Endothelial cell of umbilical vein (primary cell): ENCODE measurements around the gene MSANTD3. TPM values are rescaled to one million over a fixed set of nuclear protein-coding genes. Genes with fewer than 3 reads are reported as not detected.

ENCODE experiments used
- BruUV-seq: library from RNA; stranded (reverse); fragments of 400-500 nt; replicated peaks from 2 replicates; lab custom pipeline; 2021; lab: Mats Ljungman, UMichigan
- CTCF ChIA-PET: fragments of 300-600, 350-600 bp; sonication (Branson Sonifier 250); formaldehyde crosslinking; loops from one replicate; lab custom pipeline; 2021; ENCODE audit warnings: antibody characterized with exemption, inconsistent platforms; lab: Charles Lee
- POLR2A ChIA-PET: fragments of 300-600, 350-600 bp; sonication (Branson Sonifier 250); formaldehyde crosslinking; loops from one replicate; lab custom pipeline; 2021; ENCODE audit warnings: antibody characterized with exemption, inconsistent platforms; lab: Charles Lee
- DNase-seq: peaks from one replicate; pipeline ENCODE4 v3.0.0-alpha.2; 2011; ENCODE audit warnings: low read depth, low spot score
- FAIRE-seq: peaks from 2 replicates; lab custom pipeline; 2011; peaks lifted over from hg19 to GRCh38; lab: Jason Lieb, UNC
- H2AFZ ChIP-seq: 2 replicates; pipeline ENCODE4 v1.6.0; 2012; ENCODE audit warnings: low read depth, low read length, control low read depth, inconsistent platforms
- H3K27ac ChIP-seq: 2 replicates; pipeline ENCODE4 v1.5.1; 2011; ENCODE audit warnings: low read depth, mild to moderate bottlenecking, control low read depth, low read length, moderate library complexity; ENCODE audit not compliant: insufficient read depth
- H3K27me3 ChIP-seq, 2 experiments: 2 replicates each; pipeline versions ENCODE4 v1.6.0 to v1.6.1; 2011; ENCODE audit warnings: low read length in 2 of 2, mixed read lengths in 1 of 2; ENCODE audit not compliant: control insufficient read depth in 2 of 2, insufficient read depth in 2 of 2
- H3K36me3 ChIP-seq, 2 experiments: 2 replicates in 1 of 2; 3 replicates in 1 of 2; pipeline ENCODE4 v1.5.1; 2011; ENCODE audit warnings: low read length in 2 of 2, mild to moderate bottlenecking in 1 of 2, moderate library complexity in 1 of 2; ENCODE audit not compliant: control insufficient read depth in 2 of 2, insufficient read depth in 2 of 2; ENCODE audit errors: extremely low read depth in 1 of 2
- H3K4me1 ChIP-seq: 3 replicates; pipeline ENCODE4 v1.5.1; 2011; ENCODE audit warnings: mild to moderate bottlenecking, low read length; ENCODE audit not compliant: control insufficient read depth, insufficient read depth; ENCODE audit errors: extremely low read depth
- H3K4me2 ChIP-seq: 2 replicates; pipeline ENCODE4 v1.6.1; 2011; ENCODE audit warnings: low read length, control low read depth, mixed read lengths; ENCODE audit not compliant: insufficient read depth
- H3K4me3 ChIP-seq, 3 experiments: fragments of 200-600 bp in 1 of 3; sonication (generic), shearing (Covaris generic) in 1 of 3; replicated peaks in 1 of 3; 2 replicates each; pipeline ENCODE4 v1.5.1; 2011 to 2016; ENCODE audit warnings: control low read depth in 3 of 3, low read length in 3 of 3, mild to moderate bottlenecking in 2 of 3, inconsistent platforms in 1 of 3, low read depth in 1 of 3, moderate library complexity in 1 of 3; ENCODE audit not compliant: insufficient read depth in 1 of 3
- H3K79me2 ChIP-seq: 2 replicates; pipeline ENCODE4 v1.6.0; 2012; ENCODE audit warnings: low read length, inconsistent platforms; ENCODE audit not compliant: control insufficient read depth, insufficient read depth
- H3K9ac ChIP-seq: replicated peaks from 2 replicates; pipeline ENCODE3; 2011; ENCODE audit warnings: low read length, control low read depth; ENCODE audit not compliant: insufficient read depth; ENCODE audit errors: extremely low read depth
- H3K9me1 ChIP-seq: replicated peaks from 3 replicates; pipeline ENCODE4 v1.6.0; 2011; ENCODE audit warnings: mild to moderate bottlenecking, low read length; ENCODE audit not compliant: control insufficient read depth, insufficient read depth; ENCODE audit errors: extremely low read depth
- H3K9me3 ChIP-seq: replicated peaks from 2 replicates; pipeline ENCODE4 v1.5.1; 2012; ENCODE audit warnings: low read length, inconsistent platforms; ENCODE audit not compliant: control insufficient read depth, insufficient read depth
- H4K20me1 ChIP-seq: replicated peaks from 2 replicates; pipeline ENCODE3; 2011; ENCODE audit warnings: mild to moderate bottlenecking, low read length; ENCODE audit not compliant: control insufficient read depth, insufficient read depth; ENCODE audit errors: extremely low read depth
- CTCF ChIP-seq, 2 donors: IDR thresholded peaks; 1 replicate in 1 of 2; 2 replicates in 1 of 2; pipeline ENCODE4 v1.5.1; 2011; ENCODE audit warnings: low read length in 2 of 2, mild to moderate bottlenecking in 2 of 2, moderate library complexity in 2 of 2, control low read depth in 1 of 2, inconsistent platforms in 1 of 2, low read depth in 1 of 2; ENCODE audit not compliant: insufficient read depth in 1 of 2; ENCODE audit errors: extremely low read depth in 1 of 2
- EZH2 ChIP-seq: IDR thresholded peaks from 2 replicates; pipeline ENCODE4 v1.6.1; 2012; ENCODE audit warnings: borderline replicate concordance, low read depth, mild to moderate bottlenecking, moderate library complexity, low read length, inconsistent platforms; ENCODE audit not compliant: severe bottlenecking
- JUN ChIP-seq: IDR thresholded peaks from 2 replicates; pipeline ENCODE4 v1.6.1; 2011; ENCODE audit warnings: borderline replicate concordance, low read depth; ENCODE audit not compliant: insufficient read length, insufficient read depth
- POLR2AphosphoS5 ChIP-seq: IDR thresholded peaks from 2 replicates; pipeline ENCODE4 v1.6.1; 2012; ENCODE audit warnings: low read depth, mild to moderate bottlenecking, control low read depth, low read length, moderate library complexity; ENCODE audit not compliant: insufficient read depth
- dilution Hi-C: fragments of 300-500 bp; cut with MboI; formaldehyde crosslinking; loops from one replicate; pipeline ENCODE4 v1.15.0; 2019; ENCODE audit warnings: low sequenced_read_pairs; ENCODE audit not compliant: extremely low pct_ligation_motif_present
- intact Hi-C: fragments of 100-400 bp; cut with micrococcal nuclease; formaldehyde crosslinking; loops from one replicate; pipeline ENCODE4 v1.10.0; 2022
- polyA plus RNA-seq, 4 experiments: library from polyadenylated mRNA; depleted of rRNA in 3 of 4; stranded (reverse) in 3 of 4; unstranded in 1 of 4; fragments of >200 nt; gene quantifications; 2 replicates each; pipeline versions ENCODE4 v1.2.1 to v1.2.3, GENCODE V29; 2011 to 2012; ENCODE audit warnings: missing spikeins in 1 of 4
- total RNA-seq: library from RNA; stranded (reverse); gene quantifications from 2 replicates; pipeline ENCODE4 v1.2.3, GENCODE V29; 2021

The MSANTD3 gene
- total and polyA plus RNA-seq, 2 donors (not counting 3 experiments of a cell fraction or from before 2014, with no cell fraction given), result 31.3 to 88.5 TPM

- intact Hi-C loops, result no loop called here
- POLR2A ChIA-PET, result no interaction called here
- Histone ChIP-seq H3K4me3 (no peak overlapping the region), H3K27me3 (no peaks in the 10 kb centered on the region), H3K9me3 (no peaks in the 10 kb centered on the region), H3K36me3 (no peaks in the 10 kb centered on the region), H3K4me1 (peaks cover 26% of the 10 kb centered on the region), H3K79me2 (peaks cover 87% of the 10 kb centered on the region), H3K27ac (no peak overlapping the region), H2AFZ (no peak overlapping the region), H4K20me1 (peaks cover 2% of the 10 kb centered on the region), H3K9ac (no peak overlapping the region), H3K4me2 (no peak overlapping the region), H3K9me1 (no peaks in the 10 kb centered on the region)
- no peak for DNase-seq
- BruUV-seq, result no TSS peak
- FAIRE-seq, result no peak
- dilution Hi-C loops, result loop anchor here (25.0 kb wide), 1 partner anchor 95 kb away; no protein-coding TSS in a partner anchor
- CTCF ChIA-PET, result no interaction called here
- no peak for TF ChIP-seq EZH2
- TF ChIP-seq CTCF (IDR thresholded peaks at IDR 0.05; ENCODE audit: extremely low read depth in 1 of 2, insufficient read depth in 1 of 2, low read depth in 1 of 2, low read length in 2 of 2), result no peak
- no peak for TF ChIP-seq POLR2AphosphoS5
- TF ChIP-seq JUN, result no peak
Measured at GRCh38 chr9:100431886-100432285, 4.9 kb downstream of the MSANTD3 start.

GRCh38 chr9:100432736-100433135 lies 5.8 kb downstream of the MSANTD3 start:
- no TSS peak for BruUV-seq
- no peak for DNase-seq
- Histone ChIP-seq H3K9me3 (no peaks in the 10 kb centered on the region), H3K9ac (no peak overlapping the region), H3K27ac (no peak overlapping the region), H2AFZ (no peak overlapping the region), H3K4me2 (no peak overlapping the region), H4K20me1 (peaks cover 8% of the 10 kb centered on the region), H3K4me1 (peaks cover 26% of the 10 kb centered on the region), H3K9me1 (no peaks in the 10 kb centered on the region), H3K27me3 (no peaks in the 10 kb centered on the region), H3K79me2 (peaks cover 91% of the 10 kb centered on the region), H3K36me3 (no peaks in the 10 kb centered on the region), H3K4me3 (no peak overlapping the region)
- intact Hi-C loops (no loop called here), dilution Hi-C loops (loop anchor here (25.0 kb wide), 1 partner anchor 95 kb away; no protein-coding TSS in a partner anchor)
- FAIRE-seq, result no peak
- ChIA-PET POLR2A (no interaction called here), CTCF (no interaction called here)
- no peak for TF ChIP-seq JUN
